ENCODE data around the gene LBX2. TPM values are rescaled to one million over a fixed set of nuclear protein-coding genes. Genes with fewer than 3 reads are reported as not detected.

Gene LBX2
- total and polyA plus RNA-seq, 9 of the 15 experiments (the other 6 are each of a cell fraction or from before 2014, with no cell fraction given) = 0.39 to 6.2 (median 1.8) TPM; not detected in 1

GRCh38 chr2:74482801-74483674 lies 16.4 kb downstream of the LBX2 start, which contains the start of the genes CCDC142 and TTC31 (continued):
- TF ChIP-seq, protein P1, sequence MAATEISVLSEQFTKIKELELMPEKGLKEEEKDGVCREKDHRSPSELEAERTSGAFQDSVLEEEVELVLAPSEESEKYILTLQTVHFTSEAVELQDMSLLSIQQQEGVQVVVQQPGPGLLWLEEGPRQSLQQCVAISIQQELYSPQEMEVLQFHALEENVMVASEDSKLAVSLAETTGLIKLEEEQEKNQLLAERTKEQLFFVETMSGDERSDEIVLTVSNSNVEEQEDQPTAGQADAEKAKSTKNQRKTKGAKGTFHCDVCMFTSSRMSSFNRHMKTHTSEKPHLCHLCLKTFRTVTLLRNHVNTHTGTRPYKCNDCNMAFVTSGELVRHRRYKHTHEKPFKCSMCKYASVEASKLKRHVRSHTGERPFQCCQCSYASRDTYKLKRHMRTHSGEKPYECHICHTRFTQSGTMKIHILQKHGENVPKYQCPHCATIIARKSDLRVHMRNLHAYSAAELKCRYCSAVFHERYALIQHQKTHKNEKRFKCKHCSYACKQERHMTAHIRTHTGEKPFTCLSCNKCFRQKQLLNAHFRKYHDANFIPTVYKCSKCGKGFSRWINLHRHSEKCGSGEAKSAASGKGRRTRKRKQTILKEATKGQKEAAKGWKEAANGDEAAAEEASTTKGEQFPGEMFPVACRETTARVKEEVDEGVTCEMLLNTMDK (IDR thresholded peaks at IDR 0.05; ENCODE audit: borderline replicate concordance, insufficient read depth, low read depth, low read length, poor library complexity, severe bottlenecking) = peak; percentile 55
- no peak for TF ChIP-seq POLR3A (IDR thresholded peaks at IDR 0.05; ENCODE audit: borderline replicate concordance, extremely low read depth, insufficient read depth, insufficient read length)
- 0 out of 2 replicates have a peak, but pooled peaks have one; percentile 48 for TF ChIP-seq ARID3A (IDR thresholded peaks at IDR 0.05; ENCODE audit: borderline replicate concordance, low read depth, low read length)
- peak; percentile 68 for TF ChIP-seq PHF20 (IDR thresholded peaks at IDR 0.05; ENCODE audit: partially characterized antibody)
- TF ChIP-seq, protein P2, sequence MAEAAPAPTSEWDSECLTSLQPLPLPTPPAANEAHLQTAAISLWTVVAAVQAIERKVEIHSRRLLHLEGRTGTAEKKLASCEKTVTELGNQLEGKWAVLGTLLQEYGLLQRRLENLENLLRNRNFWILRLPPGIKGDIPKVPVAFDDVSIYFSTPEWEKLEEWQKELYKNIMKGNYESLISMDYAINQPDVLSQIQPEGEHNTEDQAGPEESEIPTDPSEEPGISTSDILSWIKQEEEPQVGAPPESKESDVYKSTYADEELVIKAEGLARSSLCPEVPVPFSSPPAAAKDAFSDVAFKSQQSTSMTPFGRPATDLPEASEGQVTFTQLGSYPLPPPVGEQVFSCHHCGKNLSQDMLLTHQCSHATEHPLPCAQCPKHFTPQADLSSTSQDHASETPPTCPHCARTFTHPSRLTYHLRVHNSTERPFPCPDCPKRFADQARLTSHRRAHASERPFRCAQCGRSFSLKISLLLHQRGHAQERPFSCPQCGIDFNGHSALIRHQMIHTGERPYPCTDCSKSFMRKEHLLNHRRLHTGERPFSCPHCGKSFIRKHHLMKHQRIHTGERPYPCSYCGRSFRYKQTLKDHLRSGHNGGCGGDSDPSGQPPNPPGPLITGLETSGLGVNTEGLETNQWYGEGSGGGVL (CRISPR knock-in tag; IDR thresholded peaks at IDR 0.05) = no peak
- TF ChIP-seq, protein P3, sequence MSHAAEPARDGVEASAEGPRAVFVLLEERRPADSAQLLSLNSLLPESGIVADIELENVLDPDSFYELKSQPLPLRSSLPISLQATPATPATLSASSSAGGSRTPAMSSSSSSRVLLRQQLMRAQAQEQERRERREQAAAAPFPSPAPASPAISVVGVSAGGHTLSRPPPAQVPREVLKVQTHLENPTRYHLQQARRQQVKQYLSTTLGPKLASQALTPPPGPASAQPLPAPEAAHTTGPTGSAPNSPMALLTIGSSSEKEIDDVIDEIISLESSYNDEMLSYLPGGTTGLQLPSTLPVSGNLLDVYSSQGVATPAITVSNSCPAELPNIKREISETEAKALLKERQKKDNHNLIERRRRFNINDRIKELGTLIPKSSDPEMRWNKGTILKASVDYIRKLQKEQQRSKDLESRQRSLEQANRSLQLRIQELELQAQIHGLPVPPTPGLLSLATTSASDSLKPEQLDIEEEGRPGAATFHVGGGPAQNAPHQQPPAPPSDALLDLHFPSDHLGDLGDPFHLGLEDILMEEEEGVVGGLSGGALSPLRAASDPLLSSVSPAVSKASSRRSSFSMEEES (CRISPR knock-in tag; IDR thresholded peaks at IDR 0.05) = no peak
- TF ChIP-seq ZMIZ1 (IDR thresholded peaks at IDR 0.05; ENCODE audit: low read depth in 2 of 2, low read length in 2 of 2) = 0 out of 4 replicates have a peak, but pooled peaks of 1 of the 2 experiments have one; percentile 35
- TF ChIP-seq, protein P4, sequence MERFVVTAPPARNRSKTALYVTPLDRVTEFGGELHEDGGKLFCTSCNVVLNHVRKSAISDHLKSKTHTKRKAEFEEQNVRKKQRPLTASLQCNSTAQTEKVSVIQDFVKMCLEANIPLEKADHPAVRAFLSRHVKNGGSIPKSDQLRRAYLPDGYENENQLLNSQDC (CRISPR knock-in tag; IDR thresholded peaks at IDR 0.05) = no peak
- 0 out of 2 replicates have a peak, but pooled peaks have one; percentile 70 for TF ChIP-seq TGIF2 (CRISPR knock-in tag; IDR thresholded peaks at IDR 0.05)
- peak; percentile 93 for TF ChIP-seq MBD2 (IDR thresholded peaks at IDR 0.05; ENCODE audit: borderline replicate concordance, low read depth)
- TF ChIP-seq ZEB2 (IDR thresholded peaks at IDR 0.05) = 0 out of 2 replicates have a peak, but pooled peaks have one; percentile 24
- no peak for TF ChIP-seq ZNF644 (tag; IDR thresholded peaks at IDR 0.05; ENCODE audit: low read depth)
- peak; percentile 58; the same call in 1 of the 2 replicates for TF ChIP-seq ZNF589 (CRISPR knock-in tag; IDR thresholded peaks at IDR 0.05; ENCODE audit: low read depth)

All from K562 (cell line).